HG03432 (cell line): Measurements from ENCODE around the gene ZBTB20.
A peak's percentile ranks its signal among the peaks of the same experiment; 100 is the strongest.

Experiments
- ATAC-seq: cut with Tn5 transposase; IDR thresholded peaks from one replicate; pipeline ENCODE4 v1.9.1; 2021; ENCODE audit warnings: mild to moderate bottlenecking, moderate library complexity; ENCODE audit not compliant: unreplicated experiment

Gene ZBTB20

DNA sequence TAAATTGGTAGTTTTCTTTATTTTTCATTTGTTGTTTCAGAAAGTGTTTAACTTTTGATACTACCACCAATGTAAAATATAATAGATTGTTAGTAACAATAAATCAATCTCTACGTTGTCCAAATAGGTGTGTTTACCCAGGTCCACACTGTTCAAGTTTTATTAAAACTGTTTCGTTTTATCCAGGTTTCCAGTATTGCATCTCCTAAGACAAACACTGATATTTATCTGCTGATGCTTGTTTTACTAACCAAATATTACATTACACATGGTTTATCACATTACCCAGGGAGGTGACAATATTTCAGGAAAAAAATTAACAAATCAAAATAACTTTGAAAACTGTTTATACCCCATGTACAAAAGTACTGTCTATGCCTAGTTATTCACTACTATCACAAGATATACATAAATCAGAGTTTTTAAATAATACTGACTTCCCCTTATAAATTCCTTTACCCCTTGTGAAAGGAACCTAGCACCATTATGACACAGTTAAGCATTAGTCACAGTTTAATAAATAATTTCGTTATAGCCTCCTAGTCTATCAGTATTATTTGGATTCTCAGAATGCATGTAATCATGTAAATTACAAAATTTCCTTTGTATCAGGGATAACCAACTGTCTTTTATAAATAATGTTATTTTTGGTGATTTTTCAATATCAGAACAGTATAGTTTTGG, 205.3 kb downstream of the ZBTB20 start:
- no peak for ATAC-seq

DNA sequence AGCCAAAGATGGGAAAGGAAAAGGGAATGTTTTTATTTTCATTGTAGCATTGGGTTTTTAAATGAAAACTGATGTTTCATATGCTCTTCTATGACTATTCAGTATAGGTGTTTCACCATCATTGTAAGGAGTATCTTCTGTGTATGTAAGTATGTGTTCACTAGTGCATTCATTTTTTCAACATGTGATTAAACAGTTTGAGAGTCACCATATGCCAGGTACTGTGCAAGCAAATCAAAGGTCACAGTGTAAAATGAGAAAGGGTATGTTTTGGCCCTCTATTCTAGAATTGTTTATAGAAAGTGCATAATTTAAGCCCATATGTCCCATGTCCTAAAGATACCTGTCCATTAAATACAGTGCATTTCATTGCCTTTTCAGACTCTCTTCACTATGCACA, 207.2 kb downstream of the ZBTB20 start:
- no peak for ATAC-seq

DNA sequence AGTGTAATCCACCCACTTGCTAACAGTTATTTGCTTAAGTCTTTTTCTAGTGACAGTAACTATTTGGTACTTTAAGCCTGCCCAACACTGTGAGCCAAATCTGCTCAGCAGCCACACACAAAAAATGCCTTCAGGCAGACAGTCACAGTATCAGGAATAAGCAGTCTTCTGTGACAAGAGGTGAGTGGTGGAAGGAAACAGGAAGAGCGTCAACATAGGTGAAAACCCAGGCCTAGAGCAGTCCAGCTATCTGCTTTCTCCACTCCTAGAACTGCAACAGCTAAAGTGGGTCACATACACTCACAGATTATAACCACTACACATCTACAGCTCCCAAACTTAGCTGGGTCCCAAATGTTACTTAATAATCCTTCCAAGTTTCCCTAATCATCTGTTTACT, 213.7 kb downstream of the ZBTB20 start:
- no peak for ATAC-seq

DNA sequence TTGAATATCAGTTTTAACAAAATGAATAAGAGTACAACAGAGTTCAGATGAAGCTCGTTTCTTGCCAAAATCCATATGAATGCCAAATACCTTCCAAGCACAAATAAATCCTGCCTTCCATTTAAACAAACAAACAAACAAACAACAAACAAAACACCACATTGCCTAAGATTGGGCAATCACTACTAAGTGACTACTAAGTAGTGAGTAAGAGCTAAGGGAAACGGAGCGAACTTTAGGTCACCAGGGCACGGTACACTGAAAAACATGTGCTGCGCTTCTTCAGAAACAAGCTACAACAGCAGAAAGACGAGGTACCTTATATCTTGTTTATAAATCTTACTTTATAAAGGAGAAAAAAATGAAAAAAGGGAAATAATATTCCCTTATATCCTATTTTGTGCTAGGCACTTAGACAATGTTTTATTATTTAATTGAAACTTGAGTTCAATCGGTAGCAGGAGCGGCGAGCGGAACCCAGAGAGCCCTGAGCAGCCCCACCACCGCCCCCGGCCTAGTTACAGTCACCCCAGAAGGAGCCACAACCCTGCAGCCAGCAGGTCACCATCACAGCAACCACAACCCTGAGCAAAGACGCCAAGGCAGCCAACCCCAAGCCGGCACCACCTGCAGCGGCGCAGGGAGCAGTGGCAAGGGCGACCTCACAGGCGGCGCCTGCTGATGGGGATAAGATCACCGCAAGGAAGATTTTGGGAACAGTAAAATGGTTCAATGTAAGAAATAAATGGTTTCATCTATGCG, 216.9 kb downstream of the ZBTB20 start:
- ATAC-seq, result no peak

DNA sequence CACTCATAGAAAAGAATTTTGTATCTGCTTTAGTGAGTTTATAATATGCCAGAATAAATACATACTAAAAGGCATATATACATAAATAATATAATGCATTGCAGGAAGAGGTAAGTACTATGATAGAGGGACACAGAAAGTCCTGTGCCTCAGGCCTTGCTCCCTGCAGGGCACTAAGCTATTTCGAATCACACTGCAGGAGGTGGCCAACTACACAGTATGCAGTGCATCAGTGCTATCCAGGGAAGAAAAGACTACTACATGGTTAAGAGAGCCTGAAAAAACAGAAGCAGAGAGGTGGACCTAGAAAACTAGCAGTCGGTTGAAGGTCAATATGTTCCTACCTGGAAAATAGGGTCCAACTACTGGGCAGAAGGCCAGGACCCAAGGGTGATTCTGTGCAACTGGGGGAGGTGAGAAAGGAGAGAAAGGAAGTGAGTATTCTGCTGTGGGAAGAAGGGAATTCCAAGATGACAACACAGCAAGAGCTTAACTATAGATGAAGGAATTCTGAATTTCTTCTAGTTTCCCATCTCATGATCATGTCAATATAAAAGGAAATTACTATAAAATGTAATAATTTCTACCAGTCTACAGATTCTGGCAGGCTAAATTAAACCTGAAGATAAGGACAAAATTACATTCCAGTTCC, 218.0 kb downstream of the ZBTB20 start:
- no peak for ATAC-seq

DNA sequence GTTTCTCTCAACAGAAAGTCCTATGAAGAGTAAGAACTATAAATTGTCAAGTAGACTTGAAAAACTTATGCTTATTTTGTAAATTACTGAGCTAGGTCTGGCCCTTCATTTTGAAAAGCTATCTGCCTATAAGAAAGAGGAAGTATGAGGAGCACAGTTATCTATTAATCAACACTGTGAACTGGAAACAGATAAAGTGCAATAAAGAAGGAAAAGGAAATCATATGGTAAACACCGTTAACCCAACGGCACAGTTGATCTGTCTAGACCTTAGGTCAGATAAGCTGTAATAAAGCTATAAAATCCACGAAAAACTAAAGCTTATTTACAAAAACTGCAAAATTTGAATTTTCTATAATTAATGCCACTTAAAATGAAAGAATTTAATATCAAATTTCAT, 242.5 kb downstream of the ZBTB20 start:
- no peak for ATAC-seq

DNA sequence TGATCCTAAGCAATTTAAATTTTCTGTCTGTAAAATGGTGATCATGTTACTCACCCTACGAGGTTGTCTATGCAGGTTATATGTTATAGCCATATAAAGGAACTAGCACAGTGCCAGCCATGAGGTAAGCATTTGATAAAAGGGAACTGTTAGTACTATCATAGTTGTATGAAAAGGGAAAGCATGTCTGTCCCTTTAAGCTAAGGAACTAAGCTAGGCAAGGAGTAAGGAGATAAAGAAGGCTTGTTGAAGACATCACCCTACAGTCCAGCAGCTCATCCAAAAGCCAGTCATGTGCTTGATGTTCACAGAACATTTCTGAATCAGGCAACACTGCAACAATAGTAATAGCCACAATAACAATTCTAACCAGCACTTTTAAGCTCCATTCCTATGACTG, 243.9 kb downstream of the ZBTB20 start:
- ATAC-seq, result no peak

DNA sequence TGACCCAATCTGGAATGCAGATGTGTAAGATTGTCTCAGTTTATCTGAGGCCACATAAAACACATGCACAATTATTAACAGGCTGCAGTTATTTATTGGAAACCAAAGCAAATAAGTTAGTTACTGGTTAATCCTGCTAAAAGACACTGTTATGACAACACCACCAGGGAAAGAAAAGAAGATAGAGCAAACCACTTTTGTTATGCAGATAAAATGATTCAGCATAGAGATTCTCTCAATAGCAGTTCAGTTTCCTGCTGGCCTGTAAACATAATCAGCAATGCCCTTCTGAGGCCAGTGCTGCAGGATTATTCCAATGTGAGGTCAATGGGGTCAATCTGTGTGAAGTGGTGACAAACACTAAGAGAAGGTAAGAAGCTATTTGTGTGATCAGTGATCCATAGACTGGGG, 244.4 kb downstream of the ZBTB20 start:
- no peak for ATAC-seq

DNA sequence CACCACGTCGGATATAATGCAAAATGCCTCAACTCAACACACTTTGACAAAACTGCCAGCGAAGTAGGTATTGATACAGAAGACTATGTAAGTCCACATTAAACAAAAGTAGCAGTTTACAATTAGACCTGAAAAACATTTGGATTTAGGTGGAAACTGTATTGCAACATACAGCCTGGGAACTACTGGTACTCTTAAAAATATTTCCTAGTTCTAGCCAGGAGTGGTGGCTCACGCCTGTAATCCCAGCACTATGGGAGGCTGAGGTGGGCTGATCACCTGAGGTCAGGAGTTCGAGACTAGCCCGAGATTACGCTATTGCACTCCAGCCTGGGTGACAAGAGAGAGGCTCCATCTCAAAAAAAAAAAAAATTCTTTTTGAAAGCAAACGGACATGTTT, 246.2 kb downstream of the ZBTB20 start:
- ATAC-seq, result no peak

DNA sequence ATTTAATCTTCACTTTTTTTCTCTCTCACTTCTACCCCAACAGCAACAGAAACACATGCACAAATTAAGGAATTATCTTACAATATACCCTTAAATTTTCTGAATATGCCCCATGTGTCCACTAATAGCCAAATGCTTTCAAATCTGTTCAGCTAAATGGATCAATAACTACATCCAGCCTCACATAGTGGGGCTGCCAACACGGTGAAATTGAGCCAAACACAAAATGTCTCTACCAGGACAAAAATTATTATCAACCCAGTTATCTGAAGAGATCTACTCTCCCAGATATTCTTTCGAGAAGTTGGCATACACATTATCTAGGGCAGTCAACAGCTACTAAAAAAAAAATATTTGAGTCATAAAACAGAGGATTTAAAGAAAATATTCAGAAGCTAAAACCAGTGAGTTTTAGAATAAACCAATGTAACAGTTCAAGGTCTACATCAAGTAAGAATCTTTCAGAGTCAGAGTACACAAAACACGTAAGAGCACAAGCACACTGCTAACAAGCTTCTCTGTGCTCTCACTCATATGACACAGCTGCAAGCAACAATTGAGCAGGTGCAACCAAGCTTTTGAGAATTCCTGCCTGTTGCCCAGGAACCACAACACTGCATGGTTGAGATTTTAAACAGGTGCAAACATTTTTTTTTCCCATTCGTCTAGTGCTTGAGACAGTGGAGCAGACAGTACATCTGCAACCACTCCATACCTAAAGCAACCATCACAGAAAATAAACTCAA, 247.7 kb downstream of the ZBTB20 start:
- no peak for ATAC-seq

DNA sequence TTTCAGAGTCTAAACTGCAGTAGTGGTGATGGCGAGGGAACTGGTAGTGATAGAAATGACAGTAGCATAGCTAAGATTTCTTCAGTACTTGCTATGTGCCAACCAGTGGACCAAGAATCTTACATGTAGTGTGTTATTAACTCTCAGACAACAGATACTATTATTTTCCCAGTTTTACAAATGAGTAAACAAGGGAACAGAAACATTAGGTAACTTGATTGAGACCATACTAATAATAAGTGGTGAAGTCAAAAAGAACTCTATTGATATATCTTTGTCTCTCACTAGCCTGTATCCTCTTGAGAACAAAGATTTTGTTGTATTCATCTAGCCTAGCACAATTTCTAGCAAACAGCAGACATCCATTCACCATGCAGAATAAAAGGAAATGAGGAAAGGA, 250.1 kb downstream of the ZBTB20 start:
- ATAC-seq, result no peak

DNA sequence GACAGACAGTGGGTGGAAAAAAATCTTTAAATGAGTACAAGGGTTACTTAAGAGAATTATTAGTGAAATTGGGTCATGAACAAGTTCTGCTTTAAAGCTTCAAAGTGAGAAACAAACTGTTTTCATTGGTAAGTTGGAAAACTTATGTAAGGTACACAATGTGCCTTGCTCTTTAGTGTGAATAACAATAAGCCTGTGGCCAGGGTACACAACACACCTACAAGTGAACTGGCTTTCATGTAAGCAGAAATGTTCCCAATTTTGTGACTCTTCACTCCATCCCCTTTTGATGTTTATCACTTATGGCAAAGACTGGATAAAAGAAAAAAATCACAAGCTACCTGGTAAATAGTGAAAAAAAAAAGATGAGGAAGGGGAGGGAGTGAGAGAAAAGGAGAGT, 253.7 kb downstream of the ZBTB20 start:
- ATAC-seq, result no peak

DNA sequence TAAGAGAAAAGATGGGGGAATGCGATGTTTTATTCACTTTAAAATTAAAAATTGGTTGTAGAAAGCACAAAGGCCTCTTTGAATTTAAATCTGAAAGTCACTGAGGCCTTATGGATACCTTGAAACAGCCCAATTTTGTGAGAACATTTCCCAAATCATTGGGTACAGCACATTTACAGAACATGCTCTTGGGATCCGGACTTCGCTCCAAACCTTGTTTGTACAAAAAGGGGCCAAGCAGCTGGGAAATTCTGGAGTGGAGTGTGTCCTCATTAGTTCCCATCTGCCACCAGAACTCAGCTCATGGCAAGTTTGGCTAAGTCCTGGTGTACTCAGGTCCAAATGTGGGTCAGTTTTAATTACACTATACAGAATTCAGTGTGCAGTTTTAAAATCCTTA, 254.2 kb downstream of the ZBTB20 start:
- ATAC-seq, result no peak

DNA sequence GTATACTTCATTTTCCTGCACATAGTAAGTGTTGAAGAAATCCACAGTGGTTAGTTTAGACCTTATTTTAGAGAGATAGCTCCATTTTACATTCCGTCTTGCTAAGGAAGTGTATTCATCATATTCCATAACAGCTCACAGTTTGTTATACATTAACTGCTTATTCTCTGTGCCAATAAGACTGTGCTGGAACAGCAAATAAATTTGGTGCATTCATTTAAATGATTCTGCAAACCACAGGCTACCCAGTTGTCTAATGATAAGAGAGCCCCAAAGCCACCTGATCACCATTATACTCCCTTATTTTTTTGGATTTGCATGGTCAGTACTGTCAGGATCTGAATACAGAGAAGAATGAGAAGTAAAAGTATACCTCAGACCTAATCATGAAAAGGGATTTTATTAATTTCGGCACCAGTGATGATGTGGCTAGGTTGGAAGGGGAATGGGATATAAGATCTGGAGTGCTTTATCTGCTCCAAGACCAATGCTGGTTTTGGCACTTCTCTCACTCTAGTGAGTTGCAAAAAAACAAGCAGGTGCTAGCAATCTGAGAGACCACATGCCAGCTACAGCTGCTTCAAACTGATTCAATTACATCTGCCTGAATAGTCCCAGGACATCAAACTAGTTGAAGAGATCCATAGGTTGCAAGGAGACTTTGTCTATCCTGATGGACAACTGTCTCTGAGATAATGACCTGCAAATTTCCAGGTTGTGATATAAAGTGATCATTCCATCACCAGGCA, 254.8 kb downstream of the ZBTB20 start:
- no peak for ATAC-seq

DNA sequence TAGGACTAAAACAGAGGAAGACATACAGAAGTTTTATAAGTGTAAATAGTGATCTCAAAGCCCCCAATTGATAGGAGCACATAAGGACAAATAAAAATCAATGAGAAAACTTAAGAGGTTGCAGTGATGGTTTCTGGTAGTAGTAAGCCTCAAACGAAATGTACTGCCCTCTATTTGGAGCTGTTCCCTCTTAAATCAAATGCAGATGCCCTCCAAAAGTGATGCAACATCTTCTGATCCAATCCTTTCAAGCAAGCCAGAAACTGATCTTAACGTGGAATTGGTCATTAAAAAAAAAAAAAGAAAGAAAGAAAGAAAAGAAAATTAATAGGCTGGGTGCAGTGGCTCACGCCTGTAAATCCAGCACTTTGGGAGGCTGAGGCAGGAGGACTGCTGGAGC, 259.3 kb downstream of the ZBTB20 start:
- no peak for ATAC-seq

DNA sequence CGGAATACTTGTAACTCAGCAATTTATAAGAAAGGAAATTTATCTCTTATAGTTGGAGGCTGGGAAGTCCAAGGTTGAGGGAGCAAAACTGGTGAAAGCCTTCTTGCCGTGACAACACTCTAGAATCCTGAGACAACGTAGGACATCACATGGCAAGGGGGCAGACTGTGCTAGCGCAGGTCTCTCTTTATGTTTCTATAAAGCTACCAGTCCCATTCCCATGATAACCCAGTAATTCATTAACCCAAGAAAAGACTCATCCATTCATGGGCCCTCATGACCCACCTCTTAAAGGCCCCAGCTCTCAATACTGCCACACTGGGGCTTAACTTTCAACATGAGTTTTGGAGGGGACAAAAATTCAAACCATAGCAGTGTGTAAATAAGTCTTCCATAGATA, 260.2 kb downstream of the ZBTB20 start:
- no peak for ATAC-seq

DNA sequence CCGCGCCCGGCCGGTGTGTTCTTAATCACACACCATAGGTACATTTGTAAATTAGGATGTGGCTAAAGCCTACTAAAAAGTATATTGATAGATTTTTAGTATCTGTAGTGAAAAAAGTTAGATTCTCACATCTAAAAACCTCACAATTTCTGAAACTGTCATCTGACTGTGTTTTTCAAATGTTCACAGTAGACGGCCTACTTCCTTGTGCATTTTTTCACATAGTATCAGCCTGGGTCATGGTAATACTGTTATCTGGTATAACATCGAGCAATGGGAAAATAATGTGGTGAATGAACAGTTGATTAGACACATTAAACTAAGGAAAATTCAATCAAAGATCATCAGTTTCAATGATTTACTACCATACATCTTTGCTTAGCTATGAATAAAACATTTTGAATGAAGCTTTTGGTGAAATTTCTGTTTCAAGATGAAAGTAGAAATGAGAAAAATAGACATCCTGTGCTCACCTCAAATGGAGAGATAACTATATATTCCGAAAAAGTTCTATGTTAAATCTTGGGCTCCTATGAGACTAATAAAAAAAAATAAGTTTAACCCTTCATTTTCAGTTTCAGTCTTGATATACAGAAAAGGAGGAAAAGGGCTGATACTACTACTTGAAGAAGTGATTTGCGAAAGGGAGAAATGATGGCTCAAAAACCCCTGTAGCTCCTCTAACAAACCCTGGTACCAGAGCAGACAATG, 262.7 kb downstream of the ZBTB20 start:
- peak; percentile 61 for ATAC-seq

DNA sequence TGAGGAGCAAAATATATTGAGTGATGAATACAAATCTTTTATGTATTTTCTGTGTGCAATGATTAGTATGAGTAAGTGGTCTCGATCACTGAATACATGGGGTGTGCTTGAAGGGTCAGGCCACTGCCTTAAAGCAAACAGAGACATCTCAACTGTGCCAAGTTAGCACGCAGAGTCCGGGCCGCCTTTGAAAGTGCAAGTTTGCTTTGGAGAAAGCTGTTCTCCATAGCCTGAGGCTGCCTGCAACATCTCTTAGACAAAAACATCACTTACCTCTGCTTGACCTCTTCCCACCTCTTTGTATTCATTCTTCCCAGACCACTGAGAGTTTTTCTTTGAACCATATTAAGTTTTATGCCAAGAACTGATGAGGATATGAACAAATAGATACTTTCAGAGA, 267.0 kb downstream of the ZBTB20 start:
- ATAC-seq, result no peak

DNA sequence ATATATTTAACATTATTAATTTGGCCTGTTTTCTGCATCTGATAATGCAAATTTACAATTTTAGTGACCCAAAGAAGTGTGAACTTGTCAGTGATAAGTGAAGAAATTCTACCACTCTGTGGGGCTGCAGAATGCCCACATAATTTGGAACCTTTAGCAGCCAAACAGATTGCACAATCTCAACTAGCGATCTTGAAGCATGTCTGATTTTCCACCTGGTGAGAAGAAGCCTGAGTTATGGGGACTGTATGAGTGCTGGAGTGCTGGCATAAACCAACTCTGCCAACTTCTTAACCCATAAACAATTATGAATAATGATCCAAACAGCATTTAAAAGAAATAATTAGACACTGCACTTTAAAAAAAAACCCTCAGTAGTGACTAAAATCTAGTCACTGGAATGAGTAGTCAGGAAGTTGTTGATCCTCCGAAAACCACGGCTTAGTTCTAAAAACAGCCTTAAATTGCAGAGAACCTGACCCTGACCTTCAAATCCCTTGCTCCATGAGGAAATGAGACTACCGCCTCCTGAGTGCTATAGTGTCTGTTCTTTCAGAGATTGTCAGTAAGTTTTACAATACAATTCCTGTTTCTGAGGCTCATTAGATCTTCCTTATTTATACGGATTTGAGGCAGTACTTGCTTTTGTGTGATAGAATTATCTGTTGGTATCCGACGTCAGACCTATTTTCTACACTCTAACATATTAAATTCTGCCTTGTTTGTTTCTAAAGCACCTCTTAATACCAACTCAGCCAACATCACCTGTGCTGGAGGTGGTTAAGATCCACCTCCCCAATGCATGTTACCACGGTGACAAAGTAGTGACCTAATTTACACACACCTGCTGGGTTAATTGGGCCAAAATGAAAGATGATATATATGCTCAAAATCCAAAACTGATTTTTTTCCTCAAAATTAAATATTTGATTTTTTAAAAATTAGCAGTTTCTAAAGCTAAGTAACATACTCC, 267.7 kb downstream of the ZBTB20 start:
- peak; percentile 90 for ATAC-seq
